ENCODE measurements around the gene POP4.

Gene POP4

GRCh38 chr19:29664753-29665214, 58.7 kb downstream of the POP4 start:
- no peak for DNase-seq

GRCh38 chr19:29665215-29665825, 59.2 kb downstream of the POP4 start, which contains the start of gene PLEKHF1:
Gene PLEKHF1 (plus strand): TSS chr19:29665461. CDS start chr19:29673840, 8,379 bp downstream.
- DNase-seq, result peak in 13 of 14 donors; percentile 59 to 94 (median 80)

GRCh38 chr19:29665826-29666577, 59.9 kb downstream of the POP4 start:
- DNase-seq, result peak in 7 of 14 donors; percentile 19 to 79 (median 42)
